PFSK-1 (cell line): ENCODE results near the gene DSTN.

Source experiments
- FOXP2 ChIP-seq: optimal IDR thresholded peaks from 2 replicates; pipeline ENCODE3; 2011; ENCODE audit warnings: borderline replicate concordance, control low read depth, inconsistent platforms; ENCODE audit not compliant: insufficient read depth; ENCODE audit errors: extremely low read length, extremely low read depth
- POLR2AphosphoS5 ChIP-seq: IDR thresholded peaks from 2 replicates; pipeline ENCODE4 v1.6.1; 2012; ENCODE audit warnings: low read depth, mild to moderate bottlenecking, control low read depth, low read length, moderate library complexity
- SIN3A ChIP-seq: IDR thresholded peaks from 2 replicates; pipeline ENCODE4 v1.6.1; 2012; ENCODE audit warnings: mild to moderate bottlenecking, low read length, moderate library complexity, borderline replicate concordance; ENCODE audit not compliant: insufficient read depth
- TAF1 ChIP-seq: IDR thresholded peaks from 2 replicates; pipeline ENCODE4 v1.6.1; 2012; ENCODE audit warnings: low read length, control low read depth, borderline replicate concordance; ENCODE audit not compliant: insufficient read depth
- TF ChIP-seq, protein P1 (sequence below), 2 experiments: IDR thresholded peaks; 2 replicates each; pipeline versions ENCODE4 v1.6.1 to v1.8.0; 2011 to 2012; ENCODE audit warnings: low read depth in 2 of 2, low read length in 2 of 2, control low read depth in 1 of 2, inconsistent platforms in 1 of 2, mild to moderate bottlenecking in 1 of 2, moderate library complexity in 1 of 2; ENCODE audit not compliant: insufficient read depth in 1 of 2

DNA sequence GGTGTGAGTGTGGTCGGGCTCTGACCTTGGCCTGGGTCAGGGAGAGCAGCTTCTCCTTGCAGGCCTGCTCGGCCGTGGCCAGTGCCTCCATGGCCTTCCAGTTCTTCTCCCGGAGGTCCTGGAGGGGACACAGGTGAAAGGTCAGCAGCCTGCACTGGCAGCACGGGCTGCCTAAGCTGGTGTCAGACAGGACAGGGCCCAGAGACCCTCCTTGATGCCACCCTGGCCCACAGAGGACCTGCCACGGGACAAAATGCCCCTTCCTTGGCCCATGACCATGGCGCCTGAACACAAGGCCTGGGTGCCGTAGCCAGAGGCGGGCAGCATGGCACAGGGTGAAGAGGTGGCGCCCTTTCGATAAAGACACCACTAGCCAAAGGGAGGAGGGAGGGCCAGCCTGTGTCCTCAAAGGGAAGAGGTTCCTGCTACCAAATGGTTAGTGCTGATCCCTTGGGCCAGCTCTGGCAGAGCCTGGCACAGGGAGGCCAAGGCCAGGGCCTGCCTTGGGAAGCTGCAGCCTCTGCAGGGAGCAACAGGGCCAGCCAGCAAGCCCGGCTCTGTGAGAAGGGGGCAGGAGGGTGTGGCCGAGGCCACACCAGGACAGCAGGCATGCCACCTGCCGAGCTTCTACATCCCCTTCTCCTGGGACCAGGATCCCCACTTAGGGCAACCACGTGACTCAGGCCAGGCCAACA, 54.8 kb downstream of the DSTN start:
- TF ChIP-seq TAF1 (no peak), POLR2AphosphoS5 (no peak), SIN3A (no peak), FOXP2 (no peak)
- TF ChIP-seq, protein P1, sequence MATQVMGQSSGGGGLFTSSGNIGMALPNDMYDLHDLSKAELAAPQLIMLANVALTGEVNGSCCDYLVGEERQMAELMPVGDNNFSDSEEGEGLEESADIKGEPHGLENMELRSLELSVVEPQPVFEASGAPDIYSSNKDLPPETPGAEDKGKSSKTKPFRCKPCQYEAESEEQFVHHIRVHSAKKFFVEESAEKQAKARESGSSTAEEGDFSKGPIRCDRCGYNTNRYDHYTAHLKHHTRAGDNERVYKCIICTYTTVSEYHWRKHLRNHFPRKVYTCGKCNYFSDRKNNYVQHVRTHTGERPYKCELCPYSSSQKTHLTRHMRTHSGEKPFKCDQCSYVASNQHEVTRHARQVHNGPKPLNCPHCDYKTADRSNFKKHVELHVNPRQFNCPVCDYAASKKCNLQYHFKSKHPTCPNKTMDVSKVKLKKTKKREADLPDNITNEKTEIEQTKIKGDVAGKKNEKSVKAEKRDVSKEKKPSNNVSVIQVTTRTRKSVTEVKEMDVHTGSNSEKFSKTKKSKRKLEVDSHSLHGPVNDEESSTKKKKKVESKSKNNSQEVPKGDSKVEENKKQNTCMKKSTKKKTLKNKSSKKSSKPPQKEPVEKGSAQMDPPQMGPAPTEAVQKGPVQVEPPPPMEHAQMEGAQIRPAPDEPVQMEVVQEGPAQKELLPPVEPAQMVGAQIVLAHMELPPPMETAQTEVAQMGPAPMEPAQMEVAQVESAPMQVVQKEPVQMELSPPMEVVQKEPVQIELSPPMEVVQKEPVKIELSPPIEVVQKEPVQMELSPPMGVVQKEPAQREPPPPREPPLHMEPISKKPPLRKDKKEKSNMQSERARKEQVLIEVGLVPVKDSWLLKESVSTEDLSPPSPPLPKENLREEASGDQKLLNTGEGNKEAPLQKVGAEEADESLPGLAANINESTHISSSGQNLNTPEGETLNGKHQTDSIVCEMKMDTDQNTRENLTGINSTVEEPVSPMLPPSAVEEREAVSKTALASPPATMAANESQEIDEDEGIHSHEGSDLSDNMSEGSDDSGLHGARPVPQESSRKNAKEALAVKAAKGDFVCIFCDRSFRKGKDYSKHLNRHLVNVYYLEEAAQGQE (IDR thresholded peaks at IDR 0.05; ENCODE audit: insufficient read depth in 1 of 2, low read depth in 2 of 2, low read length in 2 of 2) = no peak
